Myocyte (in vitro differentiated cells): Measurements from ENCODE around the gene FIBP. TPM values are rescaled to one million over a fixed set of nuclear protein-coding genes. Genes with fewer than 3 reads are reported as not detected.

Experiments used
- DNase-seq: peaks from one replicate; pipeline ENCODE4 v3.0.0-alpha.2; 2012; ENCODE audit warnings: low read depth
- polyA plus RNA-seq: library from polyadenylated mRNA; unstranded; fragments of >200 nt; gene quantifications from one replicate; pipeline ENCODE4 v1.2.1, GENCODE V29; 2012; ENCODE audit warnings: missing spikeins
- total RNA-seq: library from RNA; depleted of rRNA; stranded (reverse); fragments of >200 nt; gene quantifications from 2 replicates; pipeline ENCODE4 v1.2.3, GENCODE V29; 2014

The FIBP gene
- 92.4 and 103 TPM in 2 replicates for total RNA-seq
- 116 TPM for polyA plus RNA-seq

DNA sequence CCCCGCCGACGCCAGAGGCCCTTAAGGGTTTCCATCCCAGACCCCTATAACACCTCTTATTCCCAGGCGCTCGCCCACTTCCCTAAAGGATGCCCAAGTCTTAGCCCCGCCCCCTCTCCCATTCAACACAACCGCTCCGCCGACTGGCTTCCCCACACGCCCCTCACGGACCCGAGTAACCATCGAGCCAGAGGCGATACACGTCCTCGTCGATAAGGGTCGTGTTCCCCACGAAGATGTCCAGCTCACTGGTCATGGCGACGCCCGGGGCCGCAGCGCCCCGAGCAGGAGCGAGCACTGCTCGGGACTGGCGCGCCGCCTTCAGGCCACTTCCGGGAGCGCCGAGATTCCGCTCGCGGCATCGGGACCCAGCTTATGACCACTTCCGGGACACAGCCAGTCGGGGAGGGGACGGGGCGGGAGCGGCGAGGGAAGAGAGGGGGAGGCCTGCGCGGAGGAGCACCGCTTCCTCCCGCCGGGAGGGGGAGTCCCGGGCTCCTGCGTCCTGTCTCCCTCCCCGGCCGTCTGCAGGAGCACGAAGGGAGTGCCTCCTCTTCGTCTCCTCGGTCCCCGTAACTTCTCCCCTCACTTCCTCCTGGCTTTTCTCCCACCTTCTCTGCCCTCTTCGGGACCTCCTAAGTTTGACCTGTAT, at the start of gene FIBP:
Gene FIBP, minus strand, starts transcription at position 309 of the 652 bp plus-strand sequence. Its CDS starts 53 bp downstream, at position 256.
- DNase-seq, result peak; percentile 97

DNA sequence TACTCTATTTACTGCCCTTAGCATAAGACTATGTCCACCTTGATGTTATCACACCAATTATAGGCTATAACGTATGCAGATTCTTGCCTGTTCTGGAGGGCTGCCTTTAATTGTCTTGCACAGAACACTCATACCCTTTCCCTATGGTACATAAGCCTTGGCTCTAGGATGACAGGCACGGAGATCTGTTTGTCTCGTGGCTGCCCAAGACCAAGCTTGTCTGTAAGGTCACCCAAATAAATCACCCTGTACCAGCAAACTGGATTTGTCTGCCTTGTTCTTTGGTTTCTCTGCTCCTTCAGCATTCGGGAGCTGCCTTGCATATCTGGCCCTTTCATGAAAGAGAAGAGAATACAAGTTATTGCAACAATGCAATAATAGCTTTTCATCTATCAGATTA, 49.5 kb upstream of the FIBP start:
- no peak for DNase-seq

DNA sequence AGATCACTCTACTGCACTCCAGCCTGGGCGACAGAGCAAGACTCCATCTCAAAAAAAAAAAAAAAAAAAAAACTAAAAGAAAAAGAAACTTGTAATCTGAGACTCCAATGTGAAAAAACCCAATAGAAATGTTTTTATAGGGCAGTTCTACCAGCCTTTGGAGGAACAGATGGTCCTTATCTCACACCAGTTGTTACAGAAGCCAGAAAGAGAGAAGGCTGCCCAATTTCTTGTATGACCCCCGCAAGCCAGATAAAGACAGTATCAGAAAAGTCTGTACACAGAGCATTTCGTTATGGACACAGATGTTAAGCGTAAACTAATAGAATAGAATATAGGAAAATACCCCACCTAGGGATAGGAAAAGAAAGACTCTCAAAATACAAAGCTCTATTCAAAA, 45.7 kb upstream of the FIBP start:
- DNase-seq, result peak; percentile 31

DNA sequence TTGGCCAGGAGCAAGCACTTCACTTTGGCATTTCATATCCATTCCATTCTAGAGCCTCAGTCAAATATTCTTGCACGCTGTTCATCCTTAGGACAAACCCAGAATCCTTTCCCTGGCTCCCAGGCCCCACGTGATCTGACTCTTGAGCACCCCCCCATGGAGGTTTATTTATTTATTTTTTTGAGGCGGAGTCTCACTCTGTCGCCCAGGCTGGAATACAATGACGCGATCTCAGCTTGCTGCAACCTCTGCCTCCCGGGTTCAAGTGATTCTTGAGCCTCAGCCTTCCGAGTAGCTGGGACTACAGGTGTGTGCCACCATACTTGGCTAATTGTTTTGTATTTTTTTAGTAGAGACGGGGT, 44.3 kb upstream of the FIBP start:
- no peak for DNase-seq

DNA sequence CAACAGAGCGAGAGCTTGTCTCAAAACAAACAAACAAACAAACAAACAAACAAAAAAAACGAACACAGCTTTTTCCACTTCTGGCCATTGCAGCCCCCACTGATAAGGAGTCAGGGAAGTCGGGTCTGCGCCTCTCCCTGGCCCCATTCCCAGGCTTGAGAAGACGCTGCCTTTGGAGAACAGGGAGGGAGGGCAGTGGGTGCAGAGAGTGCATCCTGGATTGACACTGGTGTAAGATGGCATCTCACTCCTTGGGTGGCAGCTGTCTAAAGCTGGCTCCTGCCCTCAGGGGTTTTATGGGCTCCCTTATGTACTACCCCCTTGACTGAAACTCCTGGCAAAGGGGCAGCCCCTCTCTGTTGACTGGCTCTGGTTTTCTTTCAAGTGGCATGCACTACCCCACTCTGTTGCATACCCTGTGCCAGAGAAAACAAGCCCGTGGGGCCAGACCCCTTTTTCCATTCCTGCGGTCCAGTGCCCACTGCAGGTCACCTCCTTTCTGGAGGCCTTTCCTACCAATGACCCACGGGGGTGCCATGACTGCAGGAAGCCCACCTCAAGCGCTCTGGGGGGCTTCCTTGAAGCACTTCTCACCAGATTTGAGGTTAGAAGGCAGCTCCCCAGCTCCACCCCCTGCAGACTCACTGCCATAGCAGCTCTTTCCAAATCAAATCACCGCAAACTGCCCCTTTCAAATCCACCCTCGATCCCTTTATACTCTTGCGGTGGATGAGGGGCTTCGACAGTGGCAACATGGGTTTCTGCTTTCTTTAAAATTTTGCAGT, 43.7 kb upstream of the FIBP start:
- no peak for DNase-seq

DNA sequence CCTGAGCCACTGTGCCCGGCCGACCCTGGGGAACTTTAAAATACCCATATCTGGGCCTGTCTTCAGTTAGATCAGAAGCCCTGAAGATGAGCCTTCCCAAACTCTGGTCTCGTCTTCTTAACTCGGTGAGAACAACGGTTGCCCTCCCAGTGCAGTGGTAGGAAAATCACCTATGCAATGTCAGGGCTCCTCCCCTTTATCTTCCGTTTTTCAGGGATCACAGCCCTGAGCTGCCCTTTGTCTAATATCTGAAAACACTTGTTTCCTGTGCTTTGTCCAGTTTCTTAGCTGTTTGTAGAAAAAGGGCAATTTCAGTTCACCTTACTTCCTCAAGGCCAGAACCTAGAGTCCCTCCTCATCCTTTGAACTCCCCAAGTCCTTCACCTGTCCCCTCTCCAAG, 40.4 kb upstream of the FIBP start:
- DNase-seq, result no peak

DNA sequence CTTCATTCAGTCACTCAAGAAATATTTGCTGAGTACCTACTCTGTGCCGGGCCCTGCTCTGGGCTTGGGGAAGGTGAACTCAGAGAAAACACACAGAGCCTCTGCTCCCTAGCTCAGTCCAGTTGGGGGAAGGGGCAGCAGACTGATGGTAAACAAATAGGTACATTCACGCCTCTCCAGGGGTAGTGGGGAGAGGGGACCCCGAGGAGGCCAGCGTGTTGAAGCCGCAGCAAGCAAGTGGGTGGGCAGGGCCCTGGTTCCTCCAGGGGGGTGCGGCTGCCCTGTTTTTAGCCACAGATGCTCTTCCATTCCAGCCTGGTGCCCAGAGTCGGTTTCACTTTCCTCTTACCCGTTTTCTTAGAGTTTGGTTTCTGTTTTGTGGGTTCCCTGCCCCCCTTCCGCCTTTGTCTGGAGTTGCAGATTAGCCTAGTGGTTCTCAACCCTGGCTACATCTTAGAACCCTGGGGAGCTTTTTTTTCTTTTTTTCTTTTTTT, 39.7 kb upstream of the FIBP start:
- DNase-seq, result no peak

DNA sequence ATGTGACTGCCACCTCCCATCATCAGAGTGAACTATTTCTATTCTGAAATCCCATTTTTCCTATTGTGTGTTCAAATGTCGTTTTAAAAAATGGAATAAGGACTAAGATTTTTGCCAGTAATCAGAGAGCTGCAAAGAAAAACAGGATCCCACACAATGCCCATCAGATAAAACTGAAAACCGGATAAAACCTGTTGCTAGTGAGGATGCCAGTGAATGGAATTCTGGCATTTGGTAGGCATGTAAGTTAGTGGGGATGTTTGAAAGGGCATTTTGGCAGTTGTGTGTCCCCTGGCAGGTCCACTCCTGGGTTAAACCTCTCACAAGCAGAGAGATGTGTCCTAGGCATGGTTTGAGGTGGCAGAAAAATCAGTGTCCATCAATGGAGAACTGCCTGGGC, 37.1 kb upstream of the FIBP start:
- no peak for DNase-seq

DNA sequence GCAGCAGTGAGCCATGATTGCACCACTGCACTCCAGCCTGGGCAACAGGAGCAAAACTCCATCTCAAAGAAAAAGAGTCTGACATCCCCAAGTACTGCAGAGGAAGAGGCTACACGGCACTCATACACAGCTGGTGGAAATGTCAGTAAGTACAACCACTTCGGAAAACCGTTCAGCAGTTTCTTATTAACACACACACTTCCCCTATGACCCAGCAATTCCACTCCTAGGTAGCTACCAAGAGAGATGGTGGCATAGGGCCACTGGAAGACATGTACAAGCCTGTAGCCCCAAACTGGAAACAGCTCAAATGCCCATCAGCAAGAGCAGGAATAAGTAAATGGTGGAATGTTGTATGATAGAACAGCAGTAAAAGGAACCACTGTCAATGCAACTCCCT, 34.3 kb upstream of the FIBP start:
- DNase-seq, result no peak

DNA sequence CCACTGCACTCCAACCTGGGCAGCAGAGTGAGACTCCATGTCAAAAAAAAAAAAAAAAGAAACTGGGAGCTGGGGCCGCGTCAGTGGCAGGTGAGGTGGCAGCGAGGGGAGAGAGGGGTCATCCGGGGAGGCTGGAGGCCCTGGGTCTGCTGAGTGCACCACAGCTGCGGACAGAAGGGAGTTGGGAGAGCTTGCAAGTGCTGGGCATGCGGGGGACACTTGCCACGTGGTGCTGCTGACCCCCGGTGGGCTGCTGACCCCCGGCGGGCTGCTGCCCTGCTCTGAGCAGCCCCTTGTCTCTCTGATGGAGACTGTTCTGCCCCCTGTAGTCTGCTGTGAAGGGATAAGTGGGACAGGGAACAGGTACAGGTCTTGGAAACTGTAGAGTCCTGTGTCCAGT, 33.6 kb upstream of the FIBP start:
- no peak for DNase-seq

DNA sequence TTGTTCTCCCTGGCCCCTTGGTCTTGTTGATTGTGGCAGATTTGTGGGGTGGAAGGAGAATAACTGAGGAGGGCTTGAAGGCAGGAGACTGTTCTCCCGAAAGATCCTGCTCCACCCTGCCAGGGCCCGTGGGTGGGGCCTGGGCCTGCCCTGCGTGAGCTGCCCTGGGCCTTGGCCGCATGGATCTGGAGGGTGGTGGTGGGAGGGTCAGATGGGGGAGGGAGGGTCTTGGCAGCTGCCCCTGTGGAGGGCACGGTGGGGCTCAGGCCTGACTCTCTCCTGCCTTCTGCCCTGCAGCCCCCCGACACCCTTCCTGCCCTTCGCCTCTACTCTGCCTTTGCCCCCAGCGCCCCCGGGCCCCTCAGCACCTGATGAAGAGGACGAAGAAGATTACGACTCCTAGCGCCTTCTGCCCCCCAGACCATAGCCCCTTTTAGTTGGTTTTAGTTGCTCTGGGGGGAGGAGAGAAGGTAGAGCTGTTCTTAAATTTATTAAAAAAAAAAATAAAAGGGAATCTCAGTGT, 32.8 kb upstream of the FIBP start:
- no peak for DNase-seq

DNA sequence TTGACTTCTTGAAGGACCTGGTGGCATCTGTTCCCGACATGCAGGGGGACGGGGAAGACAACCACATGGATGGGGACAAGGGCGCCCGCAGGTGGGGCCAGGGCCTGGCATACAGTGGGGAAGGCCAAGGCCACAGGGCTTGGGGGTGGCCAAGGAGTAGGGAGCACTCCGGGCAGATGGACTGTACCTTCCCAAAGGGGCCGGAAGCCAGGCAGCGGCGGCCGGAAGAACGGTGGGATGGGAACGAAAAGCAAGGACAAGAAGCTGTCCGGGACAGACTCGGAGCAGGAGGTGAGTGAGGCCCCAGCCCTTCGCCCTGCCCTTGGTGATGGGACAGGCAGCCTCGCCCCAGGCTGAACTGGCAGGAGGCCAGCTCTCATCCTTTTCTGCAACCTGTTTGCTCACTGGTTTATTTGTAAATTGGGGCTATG, 32.1 kb upstream of the FIBP start:
- DNase-seq, result no peak

DNA sequence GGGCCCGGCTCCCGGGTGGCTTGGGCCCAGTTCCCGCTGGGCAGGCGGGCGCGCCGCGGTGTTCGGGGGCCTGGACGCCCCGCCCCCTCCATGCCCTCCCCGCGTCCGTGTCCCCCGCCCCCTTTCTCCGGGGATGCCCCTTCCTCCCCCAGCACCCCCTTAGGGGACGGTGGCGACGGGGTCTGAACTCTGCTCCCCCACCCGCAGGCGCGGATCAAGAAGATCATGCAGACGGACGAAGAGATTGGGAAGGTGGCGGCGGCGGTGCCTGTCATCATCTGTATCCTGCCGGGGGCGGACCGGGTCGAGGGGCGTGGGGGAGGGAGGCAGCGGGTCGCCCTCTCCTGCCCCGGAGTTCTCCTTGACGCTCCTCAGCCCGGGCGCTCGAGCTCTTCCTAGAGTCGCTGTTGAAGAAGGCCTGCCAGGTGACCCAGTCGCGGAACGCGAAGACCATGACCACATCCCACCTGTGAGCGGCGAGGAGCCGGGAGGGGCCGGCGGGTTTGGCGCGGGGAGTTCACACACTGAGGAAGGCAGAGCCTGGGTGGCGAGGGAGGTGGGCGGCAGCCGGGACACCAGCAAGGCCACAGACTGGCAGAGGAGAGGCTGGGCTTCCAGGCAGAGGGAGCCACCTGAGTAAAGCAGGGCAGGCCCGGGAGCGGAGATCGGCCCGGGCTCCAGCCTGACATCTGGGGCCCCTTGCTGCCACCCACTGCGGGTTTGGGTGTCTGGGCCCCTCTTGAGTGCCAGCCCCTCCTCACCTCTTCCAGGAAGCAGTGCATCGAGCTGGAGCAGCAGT, 31.5 kb upstream of the FIBP start:
- no peak for DNase-seq

DNA sequence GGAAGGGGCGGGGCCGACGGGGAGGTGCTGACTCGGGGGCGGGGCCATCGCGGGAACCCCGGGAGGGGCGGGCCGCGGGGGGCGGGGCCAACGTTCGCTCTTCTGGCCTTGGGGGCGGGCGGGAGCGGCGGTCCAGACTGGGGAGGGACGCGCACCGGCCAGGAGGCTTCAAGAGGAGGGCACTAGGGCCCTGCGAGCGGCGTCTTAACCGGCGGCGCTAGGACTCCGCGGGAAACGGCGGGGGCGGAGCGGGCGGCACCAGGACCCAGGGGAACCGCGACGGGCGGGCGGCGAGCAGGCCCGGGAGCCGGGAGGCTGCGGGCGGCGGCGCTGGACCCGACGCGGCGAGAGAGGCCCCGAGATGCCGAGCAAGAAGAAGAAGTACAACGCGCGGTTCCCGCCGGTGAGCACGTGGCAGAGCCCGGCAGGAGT, 30.9 kb upstream of the FIBP start, which contains the start of gene DRAP1:
Gene DRAP1, plus strand, starts transcription at position 286 of the 432 bp plus-strand sequence. Its CDS starts 76 bp downstream, at position 362.
- peak; percentile 98 for DNase-seq

DNA sequence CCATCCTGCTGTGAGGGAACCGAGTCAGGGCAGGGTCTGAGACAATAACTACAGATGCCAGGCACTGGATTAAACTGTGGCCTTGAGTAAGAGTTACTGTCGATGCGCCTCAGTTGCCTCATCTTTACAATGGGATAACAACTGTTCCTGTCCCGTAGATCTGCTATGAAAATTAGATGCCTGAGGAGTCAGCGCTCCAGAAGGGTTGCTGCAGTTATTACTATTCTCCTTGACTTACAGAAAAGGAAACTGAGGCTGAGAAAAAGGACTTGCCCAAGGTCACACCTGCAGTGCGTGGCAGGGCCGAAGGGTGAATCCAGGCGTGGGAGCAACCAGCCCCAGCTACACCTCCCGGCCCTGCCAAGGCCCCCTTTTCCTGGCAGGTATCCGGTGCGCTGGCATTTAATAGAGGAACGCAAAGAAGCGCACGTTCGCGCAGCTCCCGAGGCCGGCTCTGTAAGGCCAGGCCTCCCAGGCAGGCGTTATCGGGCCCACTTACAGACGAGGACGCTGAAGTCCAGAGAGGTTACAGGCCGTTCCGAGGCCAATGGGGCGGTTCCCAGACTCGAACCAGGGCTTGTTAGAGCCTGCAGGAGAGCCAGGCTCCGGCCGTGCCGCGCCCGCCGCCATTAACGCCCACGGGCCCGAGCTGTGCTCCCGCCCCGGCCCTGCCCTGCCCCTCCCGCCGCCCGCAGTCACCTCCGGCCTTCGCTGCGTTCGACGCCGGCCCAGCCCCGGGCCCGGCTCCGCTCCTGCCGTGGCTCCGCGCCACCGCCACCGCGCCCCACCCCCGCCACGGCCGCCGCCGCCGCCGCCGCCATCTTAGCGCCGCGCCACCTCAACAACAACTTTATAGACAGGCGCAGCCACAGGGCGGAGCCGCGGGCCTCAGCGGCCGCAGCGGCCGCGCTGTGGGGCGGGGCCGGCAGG, 30.2 kb upstream of the FIBP start, which contains the start of gene C11orf68:
Gene C11orf68, minus strand, starts transcription at position 852 of the 930 bp plus-strand sequence. Its CDS starts 31 bp downstream, at position 821.
- DNase-seq, result no peak

DNA sequence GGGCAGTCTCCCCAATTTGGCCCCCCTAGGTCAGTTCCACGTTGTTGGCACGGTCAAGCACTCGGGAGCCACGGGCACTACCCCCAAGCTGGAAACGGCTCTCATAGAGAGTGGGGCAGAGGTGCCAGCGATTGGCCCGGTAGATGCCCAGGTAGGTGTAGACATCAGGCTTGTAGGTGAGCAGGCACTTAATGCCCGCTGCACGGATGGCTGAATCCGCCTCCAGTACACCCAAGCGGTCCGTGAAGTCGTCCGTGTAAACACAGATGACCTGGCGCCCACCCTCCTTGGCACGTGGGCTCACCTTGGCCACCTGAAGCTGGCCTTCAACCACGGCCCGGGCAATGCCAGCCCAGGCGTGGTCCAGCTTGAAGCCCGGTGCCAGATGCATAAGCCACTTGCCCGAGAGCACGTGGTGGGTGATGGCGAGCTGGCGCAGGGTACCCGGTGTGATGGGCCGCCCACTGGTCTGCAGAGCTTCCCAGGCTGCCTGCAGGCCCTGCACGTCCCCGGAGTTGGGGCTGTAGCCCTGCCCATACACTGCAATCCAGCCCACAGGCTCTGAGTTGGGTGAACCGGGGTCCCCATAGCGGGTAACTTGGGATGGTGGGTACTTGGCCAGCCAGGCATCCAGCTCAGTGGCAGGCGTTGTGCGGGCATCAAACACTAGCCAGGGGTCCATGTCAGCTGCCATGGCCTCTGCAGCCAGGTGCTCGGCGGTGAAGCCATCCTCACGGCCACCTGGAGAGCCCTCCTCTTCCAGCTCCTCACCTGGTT, 29.4 kb upstream of the FIBP start:
- peak; percentile 39 for DNase-seq

DNA sequence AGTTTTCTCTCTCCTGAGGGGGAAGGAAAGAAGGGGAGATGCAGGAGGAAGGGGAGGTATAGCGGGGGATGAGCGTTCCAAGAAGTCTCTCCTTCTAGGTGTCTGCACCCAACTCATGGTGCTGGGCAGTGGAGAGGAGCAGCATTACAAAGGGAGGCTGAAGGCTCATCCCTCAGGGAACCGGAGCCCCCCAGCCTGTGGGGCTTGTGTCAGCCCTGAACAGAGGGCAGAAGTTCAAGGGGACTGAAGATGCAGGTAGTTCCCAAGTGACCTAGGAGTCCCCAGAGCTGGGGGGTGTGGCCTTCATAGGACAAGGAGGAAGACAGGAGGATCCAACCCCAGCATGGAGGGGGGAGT, 28.8 kb upstream of the FIBP start:
- no peak for DNase-seq

DNA sequence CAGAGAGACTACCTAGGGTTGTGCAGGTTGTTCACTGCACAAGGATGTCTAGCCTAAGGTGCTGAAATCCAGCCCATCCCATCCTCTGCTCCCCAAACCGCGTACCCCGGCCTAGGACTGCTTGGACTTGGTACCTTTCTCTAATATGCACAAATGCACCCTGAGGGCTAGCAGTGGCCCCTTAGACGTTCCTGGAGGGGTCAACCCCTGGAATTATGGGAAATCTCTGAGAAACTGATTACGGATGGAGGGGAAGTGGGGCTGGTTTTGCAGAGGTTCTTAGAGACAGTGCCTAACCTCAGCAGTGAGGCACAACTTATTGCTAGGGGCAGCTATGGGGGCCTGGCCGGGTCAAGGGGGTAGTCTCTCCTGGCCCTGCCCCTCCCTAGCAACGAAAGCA, 28.1 kb upstream of the FIBP start:
- DNase-seq, result no peak

DNA sequence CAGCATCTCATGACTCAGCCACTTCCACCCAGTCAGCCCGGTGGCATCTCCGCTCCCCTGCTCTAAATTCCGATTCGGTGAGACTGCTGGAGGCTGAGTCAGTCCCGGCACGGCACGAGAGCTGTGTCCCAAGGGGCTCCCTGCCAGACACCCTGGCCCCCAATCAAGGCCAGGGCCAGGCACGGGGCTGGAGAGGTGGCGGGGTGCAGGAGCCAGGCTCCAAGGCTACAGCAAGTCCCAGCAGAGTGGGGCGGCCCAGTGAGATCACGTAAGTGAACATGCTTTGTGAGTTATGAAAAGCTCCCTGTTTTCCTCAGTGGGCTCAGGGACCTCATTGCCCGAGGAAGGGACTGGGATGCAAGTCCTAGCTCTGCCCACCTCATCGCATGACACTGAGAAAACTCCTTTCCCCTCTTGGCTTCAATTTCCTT, 27.6 kb upstream of the FIBP start:
- DNase-seq, result peak; percentile 96
